ENCODE results near the gene UBE2E3.

UBE2E3 gene

GRCh38 chr2:181106789-181107627 is 126.6 kb downstream of the UBE2E3 start:
- no peak for TF ChIP-seq CTCF (conservative IDR thresholded peaks at IDR 0.05; ENCODE audit: low read depth)
- DNase-seq (ENCODE audit: low spot score), result peak; percentile 75
- POLR2A ChIA-PET (ENCODE audit: low non-redundant PET), result interaction anchor here (0.8 kb wide), 1 partner anchor 932 kb away, joined by 3 read pairs; no protein-coding TSS in a partner anchor
- no peak overlapping the region for H3K27ac ChIP-seq
- CTCF ChIA-PET, result no interaction called here

GRCh38 chr2:181107628-181107945 is 127.2 kb downstream of the UBE2E3 start:
- TF ChIP-seq CTCF (conservative IDR thresholded peaks at IDR 0.05; ENCODE audit: low read depth), result no peak
- ChIA-PET POLR2A (ENCODE audit: low non-redundant PET) (interaction anchor here (0.8 kb wide), 1 partner anchor 931 kb away, joined by 3 read pairs; no protein-coding TSS in a partner anchor), CTCF (no interaction called here)
- DNase-seq (ENCODE audit: low spot score), result no peak
- no peak overlapping the region for H3K27ac ChIP-seq

- ChIA-PET POLR2A (ENCODE audit: low non-redundant PET) (no interaction called here), CTCF (interaction anchor here (1.4 kb wide), 1 partner anchor 604 kb away, joined by 4 read pairs; no protein-coding TSS in a partner anchor)
- DNase-seq (ENCODE audit: low spot score), result no peak
- TF ChIP-seq CTCF (conservative IDR thresholded peaks at IDR 0.05; ENCODE audit: low read depth), result no peak
- no peak overlapping the region for H3K27ac ChIP-seq
These were observed 130.7 kb downstream of the UBE2E3 start for GRCh38 chr2:181111059-181111458.

- POLR2A ChIA-PET (ENCODE audit: low non-redundant PET), result no interaction called here
- no peak for DNase-seq (ENCODE audit: low spot score)
- no peak overlapping the region for H3K27ac ChIP-seq
- TF ChIP-seq CTCF (conservative IDR thresholded peaks at IDR 0.05; ENCODE audit: low read depth), result no peak
- CTCF ChIA-PET, result interaction anchor here (0.7 kb wide), 1 partner anchor 987 kb away, joined by 3 read pairs; no protein-coding TSS in a partner anchor
These were observed 132.5 kb downstream of the UBE2E3 start for GRCh38 chr2:181112916-181113315.

All from RWPE1 (cell line).